ENCODE data around the gene ACOT9. TPM values are rescaled to one million over a fixed set of nuclear protein-coding genes. Genes with fewer than 3 reads are reported as not detected.

ACOT9 gene
- total RNA-seq, 4 donors from 2014 or later: 14.9 to 18.5 (median 16.2) TPM

- H3K27me3 ChIP-seq: no peaks in the 10 kb centered on the region
- H3K27ac ChIP-seq: peak overlapping the region; percentile 93
- H3K4me3 ChIP-seq: peak overlapping the region; percentile 64
- no peaks in the 10 kb centered on the region for H3K9me3 ChIP-seq
- no peaks in the 10 kb centered on the region for H3K36me3 ChIP-seq
- no peak for TF ChIP-seq POLR2A (IDR thresholded peaks at IDR 0.05)
- no peak for TF ChIP-seq EP300 (IDR thresholded peaks at IDR 0.05)
- TF ChIP-seq, protein P1, sequence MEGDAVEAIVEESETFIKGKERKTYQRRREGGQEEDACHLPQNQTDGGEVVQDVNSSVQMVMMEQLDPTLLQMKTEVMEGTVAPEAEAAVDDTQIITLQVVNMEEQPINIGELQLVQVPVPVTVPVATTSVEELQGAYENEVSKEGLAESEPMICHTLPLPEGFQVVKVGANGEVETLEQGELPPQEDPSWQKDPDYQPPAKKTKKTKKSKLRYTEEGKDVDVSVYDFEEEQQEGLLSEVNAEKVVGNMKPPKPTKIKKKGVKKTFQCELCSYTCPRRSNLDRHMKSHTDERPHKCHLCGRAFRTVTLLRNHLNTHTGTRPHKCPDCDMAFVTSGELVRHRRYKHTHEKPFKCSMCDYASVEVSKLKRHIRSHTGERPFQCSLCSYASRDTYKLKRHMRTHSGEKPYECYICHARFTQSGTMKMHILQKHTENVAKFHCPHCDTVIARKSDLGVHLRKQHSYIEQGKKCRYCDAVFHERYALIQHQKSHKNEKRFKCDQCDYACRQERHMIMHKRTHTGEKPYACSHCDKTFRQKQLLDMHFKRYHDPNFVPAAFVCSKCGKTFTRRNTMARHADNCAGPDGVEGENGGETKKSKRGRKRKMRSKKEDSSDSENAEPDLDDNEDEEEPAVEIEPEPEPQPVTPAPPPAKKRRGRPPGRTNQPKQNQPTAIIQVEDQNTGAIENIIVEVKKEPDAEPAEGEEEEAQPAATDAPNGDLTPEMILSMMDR (IDR thresholded peaks at IDR 0.05): no peak
- TF ChIP-seq POLR2AphosphoS5 (IDR thresholded peaks at IDR 0.05): no peak
- peaks cover 4% of the 10 kb centered on the region for H3K4me1 ChIP-seq
- no peak for DNase-seq (ENCODE audit: low spot score in 2 of 2)
- 43% methylated on average over 21 of the region's 21 CpGs for WGBS
Measured at GRCh38 chrX:23783589-23784469, 40.8 kb upstream of the ACOT9 start.

DNA sequence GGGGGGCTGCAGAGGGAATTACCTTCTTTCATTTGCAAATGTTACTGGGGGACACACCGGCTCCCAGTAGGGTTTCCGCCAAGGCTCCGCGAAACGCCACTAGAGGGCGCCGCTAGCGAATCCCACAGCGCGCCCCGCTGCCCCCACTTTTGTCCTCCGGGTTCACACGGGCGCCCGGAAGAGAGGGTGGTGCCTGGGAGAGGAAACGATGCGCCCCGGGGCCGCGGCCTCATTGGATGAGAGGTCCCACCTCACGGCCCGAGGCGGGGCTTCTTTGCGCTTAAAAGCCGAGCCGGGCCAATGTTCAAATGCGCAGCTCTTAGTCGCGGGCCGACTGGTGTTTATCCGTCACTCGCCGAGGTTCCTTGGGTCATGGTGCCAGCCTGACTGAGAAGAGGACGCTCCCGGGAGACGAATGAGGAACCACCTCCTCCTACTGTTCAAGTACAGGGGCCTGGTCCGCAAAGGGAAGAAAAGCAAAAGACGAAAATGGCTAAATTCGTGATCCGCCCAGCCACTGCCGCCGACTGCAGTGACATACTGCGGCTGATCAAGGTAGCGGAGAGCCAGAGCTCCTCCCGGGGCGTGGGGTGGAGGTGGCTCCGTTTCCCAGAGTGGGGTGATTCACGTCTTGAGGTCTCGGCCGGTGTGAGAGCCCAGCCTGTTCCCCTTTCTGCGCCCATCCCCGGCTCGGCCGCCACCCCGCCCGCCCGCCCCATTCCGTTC lies 40.0 kb upstream of the ACOT9 start, which contains the start of gene SAT1:
TSS of gene SAT1 (plus strand) at position 311 of the 726 bp plus-strand sequence. CDS start at position 490, 179 bp downstream.
- H3K36me3 ChIP-seq: no peaks in the 10 kb centered on the region
- H3K27me3 ChIP-seq: no peaks in the 10 kb centered on the region
- H3K9me3 ChIP-seq: no peaks in the 10 kb centered on the region
- WGBS: 31% methylated on average over 34 of the region's 58 CpGs
- DNase-seq (ENCODE audit: low spot score in 2 of 2): peak; percentile 97 to 98
- no peak for TF ChIP-seq EP300 (IDR thresholded peaks at IDR 0.05)
- TF ChIP-seq, protein P1 (IDR thresholded peaks at IDR 0.05): peak; percentile 64 to 70
- TF ChIP-seq POLR2A (IDR thresholded peaks at IDR 0.05): peak; percentile 91 to 97
- peak; percentile 78 to 92 (median 90) for TF ChIP-seq POLR2AphosphoS5 (IDR thresholded peaks at IDR 0.05)
- H3K4me1 ChIP-seq: peaks cover 4% of the 10 kb centered on the region
- peak within 1 kb of the TSS; percentile 93 for H3K27ac ChIP-seq
- H3K4me3 ChIP-seq: peak within 1 kb of the TSS; percentile 64

DNA sequence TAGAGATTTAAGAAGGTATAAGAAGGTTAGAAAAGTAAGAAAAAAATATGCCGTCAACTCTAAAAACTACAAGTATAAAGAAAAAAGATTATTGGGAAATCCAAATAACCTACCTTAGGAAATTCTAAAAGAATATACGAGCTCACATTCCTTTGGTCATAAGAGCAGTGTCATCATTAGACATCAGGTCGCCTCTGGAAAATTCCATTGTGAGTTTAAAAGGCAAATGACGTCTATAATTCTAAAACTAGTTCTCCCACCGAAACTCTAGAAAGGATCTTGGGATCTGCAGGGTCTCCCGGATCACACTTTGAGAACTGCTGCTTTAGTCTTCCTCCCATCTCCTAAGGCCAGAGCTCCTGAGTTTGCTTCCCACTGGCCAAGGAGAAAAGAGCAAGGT lies 39.4 kb upstream of the ACOT9 start:
- WGBS: 61% methylated on average over 6 of the region's 6 CpGs
- no peak for DNase-seq (ENCODE audit: low spot score in 2 of 2)
- Histone ChIP-seq H3K36me3 (no peaks in the 10 kb centered on the region), H3K4me3 (peak overlapping the region; percentile 64), H3K9me3 (no peaks in the 10 kb centered on the region), H3K27ac (no peak overlapping the region), H3K27me3 (no peaks in the 10 kb centered on the region), H3K4me1 (peaks cover 4% of the 10 kb centered on the region)
- TF ChIP-seq EP300 (IDR thresholded peaks at IDR 0.05) (no peak), POLR2A (IDR thresholded peaks at IDR 0.05) (no peak), POLR2AphosphoS5 (IDR thresholded peaks at IDR 0.05) (no peak)
- TF ChIP-seq, protein P1 (IDR thresholded peaks at IDR 0.05): no peak

DNA sequence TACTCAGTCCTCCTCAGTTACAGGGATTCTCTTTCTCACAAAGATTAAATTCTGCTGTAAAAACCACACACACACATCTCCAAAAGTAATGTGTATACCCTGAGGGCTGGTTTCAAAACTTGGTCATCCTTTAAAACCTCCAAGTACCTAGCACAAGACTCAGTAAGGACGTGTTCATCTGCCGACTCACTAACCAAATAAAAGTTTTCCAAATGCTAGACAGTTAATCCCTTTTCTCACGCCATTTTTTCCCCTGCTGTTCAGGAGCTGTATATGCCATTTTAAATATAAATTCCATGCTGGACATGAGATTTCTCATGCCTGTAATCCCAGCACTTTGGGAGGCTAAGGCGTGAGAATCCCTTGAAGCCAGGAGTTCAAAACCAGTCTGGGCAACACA lies 35.9 kb upstream of the ACOT9 start:
- H3K27me3 ChIP-seq: no peaks in the 10 kb centered on the region
- WGBS: 75% methylated on average over 4 of the region's 4 CpGs
- H3K36me3 ChIP-seq: no peaks in the 10 kb centered on the region
- DNase-seq (ENCODE audit: low spot score in 2 of 2): no peak
- no peaks in the 10 kb centered on the region for H3K9me3 ChIP-seq
- TF ChIP-seq, protein P1 (IDR thresholded peaks at IDR 0.05): no peak
- no peak for TF ChIP-seq POLR2A (IDR thresholded peaks at IDR 0.05)
- no peak for TF ChIP-seq POLR2AphosphoS5 (IDR thresholded peaks at IDR 0.05)
- no peak for TF ChIP-seq EP300 (IDR thresholded peaks at IDR 0.05)
- peaks cover 4% of the 10 kb centered on the region for H3K4me1 ChIP-seq
- H3K4me3 ChIP-seq: no peak overlapping the region
- no peak overlapping the region for H3K27ac ChIP-seq

DNA sequence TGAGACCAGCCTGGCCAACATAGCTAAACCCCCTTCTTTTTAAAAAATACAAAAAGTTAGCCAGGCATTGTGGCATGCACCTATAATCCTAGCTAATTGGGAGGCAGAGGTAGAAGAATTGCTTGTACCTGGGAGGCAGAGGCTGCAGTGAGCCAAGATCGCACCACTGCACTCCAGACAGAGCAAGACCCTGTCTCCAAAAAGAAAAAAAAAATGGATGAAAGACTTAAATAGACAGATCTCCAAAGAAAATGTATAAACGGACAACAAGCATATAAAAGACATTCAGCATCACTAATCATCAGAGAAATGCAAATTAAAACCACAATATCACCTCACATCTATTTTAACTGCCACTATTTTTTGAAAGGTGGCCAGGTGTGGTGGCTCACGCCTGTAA lies 33.3 kb upstream of the ACOT9 start:
- no peaks in the 10 kb centered on the region for H3K36me3 ChIP-seq
- no peaks in the 10 kb centered on the region for H3K4me1 ChIP-seq
- H3K27ac ChIP-seq: no peak overlapping the region
- H3K4me3 ChIP-seq: no peak overlapping the region
- no peak for TF ChIP-seq EP300 (IDR thresholded peaks at IDR 0.05)
- WGBS: 83% methylated on average over 3 of the region's 3 CpGs
- DNase-seq (ENCODE audit: low spot score in 2 of 2): no peak
- H3K9me3 ChIP-seq: no peaks in the 10 kb centered on the region
- H3K27me3 ChIP-seq: no peaks in the 10 kb centered on the region

All from suprapubic skin (tissue), 4 donors.